ENCODE measurements around the gene JARID2. TPM values are rescaled to one million over a fixed set of nuclear protein-coding genes. Genes with fewer than 3 reads are reported as not detected.

JARID2 gene
- total and polyA plus RNA-seq, 11 donors, result 3.5 to 12.2 (median 7.5) TPM

DNA sequence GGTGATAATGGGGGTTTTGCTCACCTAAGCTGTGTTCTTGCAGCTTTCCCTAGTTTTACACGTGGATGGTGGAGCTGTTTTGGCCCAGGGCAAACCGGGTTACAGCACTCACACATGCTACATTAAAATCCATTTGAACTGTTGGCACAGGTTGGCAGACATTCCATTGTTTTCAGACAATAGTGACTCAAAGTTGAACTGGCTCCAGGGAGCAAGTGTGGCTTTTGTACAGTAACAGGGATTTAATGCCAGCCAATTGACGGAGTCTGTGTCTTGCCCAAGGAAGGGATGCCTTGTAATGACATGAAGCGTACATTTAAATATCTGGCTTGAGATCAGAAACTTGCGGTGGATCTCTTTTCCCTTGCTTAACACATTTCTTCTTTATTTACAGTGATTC is 233.9 kb downstream of the JARID2 start:
- WGBS, 4 donors, result 44 to 53% (median 50%) methylated on average over 5 of the region's 5 CpGs
- no peak overlapping the region for H3K4me3 ChIP-seq
- DNase-seq, result peak in 3 of 5 donors; percentile 40 to 51 (median 46)
- no peaks in the 10 kb centered on the region for H3K9me3 ChIP-seq
- no peak for TF ChIP-seq POLR2A (IDR thresholded peaks at IDR 0.05)
- TF ChIP-seq, protein P1, sequence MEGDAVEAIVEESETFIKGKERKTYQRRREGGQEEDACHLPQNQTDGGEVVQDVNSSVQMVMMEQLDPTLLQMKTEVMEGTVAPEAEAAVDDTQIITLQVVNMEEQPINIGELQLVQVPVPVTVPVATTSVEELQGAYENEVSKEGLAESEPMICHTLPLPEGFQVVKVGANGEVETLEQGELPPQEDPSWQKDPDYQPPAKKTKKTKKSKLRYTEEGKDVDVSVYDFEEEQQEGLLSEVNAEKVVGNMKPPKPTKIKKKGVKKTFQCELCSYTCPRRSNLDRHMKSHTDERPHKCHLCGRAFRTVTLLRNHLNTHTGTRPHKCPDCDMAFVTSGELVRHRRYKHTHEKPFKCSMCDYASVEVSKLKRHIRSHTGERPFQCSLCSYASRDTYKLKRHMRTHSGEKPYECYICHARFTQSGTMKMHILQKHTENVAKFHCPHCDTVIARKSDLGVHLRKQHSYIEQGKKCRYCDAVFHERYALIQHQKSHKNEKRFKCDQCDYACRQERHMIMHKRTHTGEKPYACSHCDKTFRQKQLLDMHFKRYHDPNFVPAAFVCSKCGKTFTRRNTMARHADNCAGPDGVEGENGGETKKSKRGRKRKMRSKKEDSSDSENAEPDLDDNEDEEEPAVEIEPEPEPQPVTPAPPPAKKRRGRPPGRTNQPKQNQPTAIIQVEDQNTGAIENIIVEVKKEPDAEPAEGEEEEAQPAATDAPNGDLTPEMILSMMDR (IDR thresholded peaks at IDR 0.05), result no peak
- intact Hi-C loops (cut with DNase I), result loop anchor here in 1 of 10 donors (10.0 kb wide), 1 partner anchor 605 kb away; no protein-coding TSS in a partner anchor
- no peaks in the 10 kb centered on the region for H3K27me3 ChIP-seq
- ATAC-seq, result peak; percentile 65 to 79 (median 74)
- peaks cover 0 to 10% (median 0%) of the 10 kb centered on the region in 9 donors for H3K36me3 ChIP-seq
- H3K27ac ChIP-seq, result no peak overlapping the region
- H3K4me1 ChIP-seq, result peaks cover 0 to 75% (median 39%) of the 10 kb centered on the region in 12 donors

DNA sequence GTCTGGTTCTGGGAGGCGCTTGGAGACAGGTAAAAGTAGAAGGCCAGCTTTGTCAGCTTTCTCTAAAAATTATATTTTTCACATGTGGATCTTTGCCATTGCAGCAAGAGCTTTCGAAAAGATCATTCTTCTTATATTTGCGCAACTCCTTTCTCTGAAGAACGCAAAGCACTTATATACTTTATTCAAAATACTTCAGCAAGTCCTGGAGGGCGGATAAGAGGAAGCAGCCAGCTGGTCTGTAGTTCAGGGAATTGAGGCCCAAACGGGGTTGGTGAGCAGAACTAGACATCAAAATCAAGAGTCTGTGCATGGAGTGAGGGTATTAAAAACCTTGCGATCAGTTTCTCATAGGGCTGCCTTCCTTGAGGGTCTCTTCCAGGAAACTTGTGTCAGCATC is 234.7 kb downstream of the JARID2 start:
- Histone ChIP-seq H3K36me3 (peaks cover 0 to 5% (median 0%) of the 10 kb centered on the region in 9 donors), H3K4me1 (peaks cover 0 to 67% (median 35%) of the 10 kb centered on the region in 12 donors), H3K27me3 (no peaks in the 10 kb centered on the region), H3K9me3 (no peaks in the 10 kb centered on the region), H3K27ac (no peak overlapping the region), H3K4me3 (no peak overlapping the region)
- WGBS, 4 donors, result 81 to 92% (median 88%) methylated on average over 7 of the region's 7 CpGs
- no peak for TF ChIP-seq POLR2A (IDR thresholded peaks at IDR 0.05)
- TF ChIP-seq, protein P1 (IDR thresholded peaks at IDR 0.05), result no peak
- intact Hi-C loops (cut with DNase I), result no loop called here
- ATAC-seq (no peak), DNase-seq (no peak)

DNA sequence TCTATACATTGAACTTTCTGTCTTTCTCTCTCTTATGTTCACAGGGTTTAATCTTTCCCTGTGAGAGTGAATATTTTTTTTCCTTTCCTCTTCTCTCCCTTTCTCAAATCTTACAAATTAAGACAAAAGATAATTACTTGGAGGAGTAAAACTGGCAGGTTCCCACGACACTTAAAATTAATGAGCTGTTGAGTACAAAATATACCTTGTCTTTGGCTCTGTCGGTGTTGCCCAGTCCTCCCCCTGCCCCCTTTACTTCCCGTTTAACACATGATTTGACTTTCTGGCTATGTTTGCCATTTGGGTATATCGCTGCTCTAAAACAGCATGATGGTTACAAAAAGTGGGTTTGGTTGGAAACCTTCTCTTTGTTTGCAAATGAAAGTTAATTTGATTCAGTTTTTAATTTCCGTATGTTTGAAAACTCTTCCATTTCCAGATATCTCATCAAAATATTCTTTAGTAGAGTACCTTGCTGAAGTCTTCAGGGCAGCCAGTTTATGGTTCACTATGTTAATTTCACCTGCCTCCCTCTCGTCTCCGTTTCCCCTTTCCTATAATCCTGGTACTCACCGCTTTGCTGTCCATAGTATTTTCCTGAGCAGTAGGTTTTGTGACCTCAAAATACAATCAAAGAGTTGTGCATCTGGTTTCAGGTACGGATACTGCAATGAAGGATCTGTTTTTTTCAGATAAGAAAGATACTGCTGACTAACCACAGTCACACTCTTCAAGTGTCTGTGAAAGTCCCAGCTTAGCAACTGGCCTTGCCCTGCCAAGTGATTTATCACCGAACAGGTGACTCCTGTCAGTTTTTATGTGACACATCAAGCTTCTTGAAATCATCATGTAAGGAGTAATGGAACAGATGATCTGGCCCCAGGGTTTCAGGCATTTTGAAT is 235.8 kb downstream of the JARID2 start:
- no peak overlapping the region for H3K27ac ChIP-seq
- H3K27me3 ChIP-seq, result no peaks in the 10 kb centered on the region
- intact Hi-C loops (cut with DNase I), result no loop called here
- H3K9me3 ChIP-seq, result no peaks in the 10 kb centered on the region
- no peak overlapping the region for H3K4me3 ChIP-seq
- no peak for DNase-seq
- WGBS, 4 donors, result 55 to 73% (median 68%) methylated on average over 10 of the region's 10 CpGs
- H3K36me3 ChIP-seq, result no peaks in the 10 kb centered on the region
- peaks cover 0 to 58% (median 24%) of the 10 kb centered on the region in 12 donors for H3K4me1 ChIP-seq
- peak in 2 of 4 donors; percentile 27 to 34 for ATAC-seq
- no peak for TF ChIP-seq POLR2A (IDR thresholded peaks at IDR 0.05)
- TF ChIP-seq, protein P1 (IDR thresholded peaks at IDR 0.05), result no peak

DNA sequence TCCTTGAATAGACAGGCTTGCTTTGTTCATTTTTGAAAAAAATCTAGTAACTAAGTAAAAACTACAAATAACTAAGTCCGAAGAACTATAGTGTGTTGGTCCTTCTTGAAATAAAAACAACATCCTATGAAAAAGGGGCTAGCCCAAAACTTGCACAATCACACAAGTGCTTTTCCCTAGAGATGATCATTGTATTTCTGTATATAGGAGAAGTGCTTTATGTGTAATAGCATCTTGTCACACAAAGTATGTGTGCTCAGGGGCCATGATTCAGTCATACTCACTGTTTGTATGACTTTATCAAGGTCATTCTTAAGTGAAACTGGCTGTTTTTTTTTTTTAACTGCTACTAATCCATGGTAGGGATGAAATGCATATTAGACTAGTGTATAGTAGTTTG is 237.2 kb downstream of the JARID2 start:
- Histone ChIP-seq H3K27ac (no peak overlapping the region), H3K36me3 (peaks cover 0 to 12% (median 10%) of the 10 kb centered on the region in 9 donors), H3K4me1 (peaks cover 0 to 46% (median 12%) of the 10 kb centered on the region in 12 donors), H3K9me3 (no peaks in the 10 kb centered on the region), H3K4me3 (no peak overlapping the region), H3K27me3 (no peaks in the 10 kb centered on the region)
- DNase-seq (no peak), ATAC-seq (no peak)
- TF ChIP-seq POLR2A (IDR thresholded peaks at IDR 0.05), result no peak
- TF ChIP-seq, protein P1 (IDR thresholded peaks at IDR 0.05), result no peak
- intact Hi-C loops (cut with DNase I), result no loop called here
- 97 to 100% (median 98%) methylated on average over 1 of the region's 1 CpG for WGBS, 4 donors

All from heart left ventricle (tissue), 16 donors.